ENCODE measurements around the gene AGPAT2. TPM values are rescaled to one million over a fixed set of nuclear protein-coding genes. Genes with fewer than 3 reads are reported as not detected.

The AGPAT2 gene
- total RNA-seq, 2 donors from 2014 or later = 154 TPM

DNA sequence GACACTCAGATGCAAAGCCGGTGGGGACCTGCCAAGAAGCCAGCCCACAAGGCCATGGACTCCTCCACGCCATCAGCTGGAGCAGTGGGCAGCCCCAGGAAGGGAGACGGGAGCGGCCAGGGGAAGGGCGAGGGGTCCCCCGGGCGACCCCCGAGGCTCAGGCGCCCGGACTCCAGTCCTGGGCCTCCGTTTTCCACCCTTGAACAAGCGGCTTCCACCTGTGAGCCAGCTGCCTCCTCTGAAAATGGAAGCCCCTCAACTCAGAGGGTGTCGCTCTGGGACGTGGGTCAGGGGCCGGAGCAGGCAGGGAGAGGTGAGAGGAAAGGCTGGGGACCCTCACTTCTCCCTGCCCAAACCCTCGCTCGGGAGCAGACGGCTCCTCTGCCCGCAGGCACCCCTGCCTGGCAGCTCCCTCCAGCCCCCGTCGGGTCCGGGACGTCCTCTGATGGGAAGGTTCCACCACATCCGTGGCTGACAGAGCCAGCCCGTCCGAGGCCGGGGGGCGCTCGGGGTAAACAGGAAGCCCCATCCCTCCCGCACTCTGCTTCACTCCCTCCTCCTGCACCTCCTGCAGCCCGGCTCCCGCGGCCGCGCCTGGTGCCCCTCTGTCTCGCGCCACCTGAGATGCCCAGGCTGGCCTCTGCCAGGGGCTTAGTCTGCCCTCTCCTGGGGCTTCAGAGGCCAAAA is 28.3 kb downstream of the AGPAT2 start:
- no peak for ATAC-seq
- no peak for DNase-seq
- intact Hi-C loops (cut with DNase I) = no loop called here

DNA sequence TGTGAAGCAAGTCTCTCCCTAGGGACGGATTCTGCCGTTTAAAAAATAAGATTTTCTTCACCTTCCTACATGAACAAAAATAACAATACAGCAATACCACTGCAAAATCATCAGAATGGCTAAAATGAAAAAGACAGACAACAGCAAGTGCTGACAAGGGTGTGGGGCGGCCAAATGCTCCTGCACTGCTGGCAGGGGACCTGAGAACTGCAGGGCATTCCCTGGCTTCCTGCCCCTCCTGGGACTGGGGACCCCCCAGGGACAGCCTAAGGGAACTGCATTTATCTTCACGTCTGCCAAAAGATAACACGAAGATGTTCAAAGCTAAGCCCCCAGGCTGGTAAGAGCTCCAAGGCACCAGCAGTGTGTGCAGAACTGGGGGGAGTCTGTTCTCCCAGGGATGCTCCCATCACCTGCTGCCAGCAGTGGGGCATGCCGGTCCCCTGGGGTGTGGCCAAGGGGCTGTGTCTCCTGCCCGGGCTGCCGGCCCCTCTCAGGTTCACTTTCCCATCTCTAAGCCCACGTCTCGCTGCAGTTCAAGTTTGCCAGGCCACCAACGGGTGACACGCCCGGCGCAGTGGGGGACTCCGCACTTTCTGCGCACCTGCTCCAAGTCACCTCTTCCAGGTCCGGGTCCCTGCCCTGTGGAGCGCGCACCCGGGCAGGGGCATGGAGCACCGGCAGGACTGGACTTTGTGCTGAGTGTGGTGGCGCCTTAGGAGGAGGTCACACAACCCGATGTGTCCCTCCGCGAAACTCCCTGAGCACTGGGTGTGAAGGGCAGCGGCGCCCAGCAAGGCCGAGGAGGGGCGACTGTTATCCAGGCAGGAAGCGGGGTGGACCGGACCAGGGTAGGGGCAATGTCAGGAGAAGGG is 29.0 kb downstream of the AGPAT2 start:
- DNase-seq = no peak
- no peak for ATAC-seq
- intact Hi-C loops (cut with DNase I) = no loop called here

DNA sequence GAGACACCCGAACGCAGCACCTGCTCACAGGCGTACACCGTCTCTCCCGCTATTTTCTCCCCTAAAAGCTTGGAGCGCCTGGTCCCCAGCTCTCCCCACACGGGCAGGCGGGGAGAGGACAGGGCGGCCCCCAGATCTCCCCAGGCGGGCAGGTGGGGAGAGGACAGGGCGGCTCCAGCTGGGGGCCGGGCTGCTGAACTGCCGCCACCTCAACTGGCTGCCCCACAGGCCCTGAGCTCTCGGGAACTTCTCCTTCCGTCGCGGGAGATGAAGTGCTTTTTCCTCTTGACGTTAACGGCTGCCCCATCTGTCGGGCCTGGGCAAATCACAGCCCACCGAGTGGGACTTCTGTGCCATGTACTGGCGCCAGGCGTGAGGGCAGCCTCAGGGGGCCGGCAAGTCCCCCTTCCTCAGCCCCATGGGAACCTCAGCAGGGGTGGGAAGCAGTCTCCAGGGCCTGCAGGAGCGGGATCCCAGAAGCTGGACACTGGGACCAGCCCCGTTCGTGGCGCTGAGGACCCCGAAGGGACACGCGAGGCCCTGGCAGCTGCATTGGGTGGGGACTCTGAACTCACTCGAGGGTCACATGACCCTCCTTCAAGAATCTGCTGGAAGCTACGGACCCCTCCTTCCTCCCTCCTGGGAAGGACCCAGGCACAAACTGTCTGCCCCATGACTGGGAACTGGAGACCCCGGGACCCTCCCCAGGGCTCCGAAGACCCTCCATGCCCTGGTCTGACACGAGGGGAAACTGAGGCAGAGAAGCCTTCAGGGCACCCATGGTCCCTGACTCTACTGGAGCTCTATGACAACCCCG is 30.3 kb downstream of the AGPAT2 start:
- DNase-seq (peak; percentile 48), ATAC-seq (peak; percentile 5 to 25)
- intact Hi-C loops (cut with DNase I) = no loop called here

DNA sequence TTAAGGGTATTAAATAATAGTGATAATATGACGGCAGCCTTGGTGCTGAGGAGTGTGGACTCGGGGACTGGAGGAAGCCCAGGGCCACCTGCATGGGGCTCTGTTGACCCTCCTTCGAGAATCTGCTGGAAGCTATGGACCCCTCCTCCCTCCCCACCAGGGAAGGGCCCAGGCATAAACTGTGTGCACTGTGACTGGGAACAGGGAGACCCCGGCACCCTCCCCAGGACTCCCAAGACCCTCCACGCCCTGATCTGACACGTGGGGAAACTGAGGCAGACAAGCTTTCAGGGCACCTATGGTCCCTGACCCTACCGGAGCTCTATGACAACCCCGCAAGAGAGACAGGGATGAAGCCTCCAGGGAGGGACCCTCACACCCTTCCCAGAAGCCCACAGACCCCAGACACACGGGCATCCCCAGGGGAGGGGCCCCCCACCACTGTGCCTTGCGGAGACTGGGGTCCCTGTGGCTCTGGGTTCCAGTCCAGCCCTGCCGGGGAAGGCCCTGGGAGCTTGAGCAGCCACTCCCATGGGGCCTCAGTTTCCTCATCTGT is 31.0 kb downstream of the AGPAT2 start:
- intact Hi-C loops (cut with DNase I) = no loop called here
- peak; percentile 24 for DNase-seq
- peak in 1 of 2 donors; percentile 0 for ATAC-seq

DNA sequence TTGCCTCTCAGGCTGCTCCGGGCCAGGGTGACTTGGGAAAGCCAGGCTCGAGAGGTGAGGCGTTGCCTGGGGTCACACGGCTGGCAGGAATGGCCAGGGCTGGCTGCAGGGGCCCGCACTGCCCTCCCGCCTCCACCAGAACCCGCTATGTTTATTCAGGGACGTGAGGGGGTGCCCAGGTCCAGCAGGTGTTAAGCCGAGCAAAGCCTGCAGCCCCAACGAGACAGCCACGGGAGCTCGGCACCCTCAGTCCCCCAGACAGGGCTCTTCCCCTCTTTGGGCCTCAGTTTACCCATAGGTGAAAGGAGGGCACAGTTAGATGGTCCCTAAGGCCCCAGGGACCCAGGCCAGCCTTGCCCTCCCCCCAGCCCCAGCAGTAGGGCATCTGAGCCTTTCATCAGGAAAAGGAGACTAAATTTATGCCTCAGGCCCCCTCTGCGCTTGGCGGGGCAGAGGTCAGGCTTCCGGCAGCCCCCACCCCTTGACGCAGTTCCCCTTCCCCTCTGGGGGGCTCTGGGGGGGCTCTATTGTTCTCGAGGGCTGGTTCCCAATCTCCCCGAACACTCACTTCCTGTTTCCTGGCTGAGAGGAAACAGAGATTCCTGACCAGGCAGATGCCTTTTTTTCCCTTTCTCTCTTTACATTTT is 31.6 kb downstream of the AGPAT2 start:
- DNase-seq = peak; percentile 78
- intact Hi-C loops (cut with DNase I) = no loop called here
- peak; percentile 53 to 65 for ATAC-seq

DNA sequence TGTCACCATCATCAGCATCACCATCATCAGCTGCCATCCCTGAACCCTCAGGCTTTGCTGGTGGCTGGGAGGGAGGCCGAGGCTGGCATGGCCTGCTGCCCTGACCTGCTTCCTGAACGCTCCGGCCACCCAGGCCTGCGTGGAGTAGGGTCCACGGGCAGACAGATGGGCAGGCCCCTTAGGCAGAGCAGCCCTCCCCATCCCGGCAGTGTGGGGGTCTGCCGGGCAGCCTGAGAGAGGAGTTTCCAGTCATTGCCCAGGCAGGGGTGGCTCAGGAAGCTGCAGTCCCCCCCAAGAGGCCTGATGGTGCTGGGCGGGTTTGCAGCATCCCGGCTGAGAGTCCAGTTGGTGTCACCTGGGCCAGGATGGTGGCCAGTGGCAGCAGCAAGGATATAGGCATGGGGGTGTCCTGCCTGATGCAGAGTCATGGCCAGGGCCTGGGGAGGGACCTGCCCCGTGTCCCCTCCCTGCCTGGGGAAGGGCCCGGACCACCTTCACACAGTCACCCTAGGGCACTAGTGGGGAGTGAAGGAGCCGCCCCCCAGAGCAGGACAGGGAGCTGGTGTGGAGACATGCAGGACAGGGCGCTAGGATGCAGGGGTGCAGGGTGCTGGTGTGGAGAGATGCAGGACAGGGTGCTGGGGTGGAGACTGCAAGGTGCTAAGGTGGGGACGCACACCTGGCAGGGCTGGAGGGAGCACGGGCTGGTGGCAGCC is 32.3 kb downstream of the AGPAT2 start:
- ATAC-seq (no peak), DNase-seq (peak; percentile 22)
- intact Hi-C loops (cut with DNase I) = no loop called here

DNA sequence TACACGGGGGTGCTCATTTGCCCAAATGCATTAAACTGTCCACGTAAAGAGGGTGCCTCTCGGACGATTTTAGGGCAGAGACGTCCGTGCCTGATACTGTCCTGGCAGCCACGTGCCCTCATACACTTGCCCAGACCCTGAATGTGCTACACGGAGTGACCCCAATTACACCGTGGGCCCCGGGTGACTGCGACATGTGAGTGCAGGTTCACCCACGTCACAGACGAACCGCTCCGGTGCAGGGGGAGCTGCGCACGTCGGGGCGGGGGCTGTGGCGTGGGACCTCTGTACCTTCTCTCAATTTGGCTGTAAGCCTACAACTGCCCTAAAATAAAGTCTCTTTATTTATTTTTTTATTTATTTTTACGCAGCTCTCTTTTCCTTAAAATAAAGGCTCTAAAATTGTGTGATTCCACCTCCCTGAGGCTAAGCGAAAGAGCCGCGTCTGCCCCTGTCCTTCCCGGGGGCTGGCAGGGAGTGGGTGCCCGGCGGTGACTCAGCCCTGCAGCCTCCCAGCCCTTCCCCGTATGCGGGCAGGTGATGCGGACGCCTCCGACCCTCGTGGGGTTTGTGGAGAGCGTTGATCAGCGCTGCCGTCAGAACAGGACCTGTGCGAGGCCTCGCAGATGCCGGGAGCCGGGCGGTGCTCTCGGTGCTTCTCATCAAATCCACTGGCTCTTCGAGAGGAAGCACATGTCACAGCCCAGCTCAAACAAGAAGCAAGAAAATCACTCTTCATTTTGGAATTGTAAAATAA is 33.8 kb downstream of the AGPAT2 start:
- no peak for DNase-seq
- intact Hi-C loops (cut with DNase I) = no loop called here
- ATAC-seq = no peak

DNA sequence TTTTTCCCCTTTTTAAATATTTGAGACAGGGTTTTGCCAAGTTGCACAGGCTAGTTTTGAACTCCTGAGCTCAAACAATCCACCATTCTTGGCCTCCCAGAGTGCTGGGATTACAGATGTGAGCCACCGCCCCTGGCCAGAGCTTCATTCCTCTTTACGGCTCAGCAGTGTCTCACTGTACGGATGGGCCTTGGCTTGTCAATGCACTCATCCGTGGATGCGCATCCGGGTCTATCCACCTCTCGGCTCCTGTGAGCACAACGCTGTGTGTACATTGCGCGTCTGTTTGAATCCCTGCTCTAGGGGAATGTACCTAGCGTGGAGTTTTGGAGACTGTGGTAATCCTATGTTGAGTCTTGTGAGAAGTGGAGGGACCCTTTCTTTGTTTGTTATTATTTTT is 35.4 kb downstream of the AGPAT2 start:
- intact Hi-C loops (cut with DNase I) = no loop called here
- ATAC-seq (no peak), DNase-seq (no peak)

DNA sequence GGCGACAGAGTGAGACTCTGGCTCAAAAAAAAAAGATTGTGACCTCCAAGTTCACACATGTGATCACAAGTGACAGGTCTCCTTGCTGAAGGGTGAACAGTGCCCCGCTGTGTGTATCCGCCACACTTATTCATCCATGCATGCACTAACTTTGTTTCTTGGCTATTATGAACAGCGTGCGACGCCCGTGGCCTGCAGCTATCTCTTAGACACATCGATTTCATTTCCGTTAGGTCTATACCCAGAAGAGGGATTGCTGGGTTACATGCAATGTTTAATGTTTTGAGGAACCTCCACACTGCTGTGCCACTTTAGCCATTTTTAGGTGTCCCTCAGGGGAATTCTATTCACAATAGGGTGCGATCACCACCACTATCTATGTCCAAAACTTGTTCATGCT is 36.6 kb downstream of the AGPAT2 start:
- no peak for ATAC-seq
- intact Hi-C loops (cut with DNase I) = no loop called here
- DNase-seq = no peak

DNA sequence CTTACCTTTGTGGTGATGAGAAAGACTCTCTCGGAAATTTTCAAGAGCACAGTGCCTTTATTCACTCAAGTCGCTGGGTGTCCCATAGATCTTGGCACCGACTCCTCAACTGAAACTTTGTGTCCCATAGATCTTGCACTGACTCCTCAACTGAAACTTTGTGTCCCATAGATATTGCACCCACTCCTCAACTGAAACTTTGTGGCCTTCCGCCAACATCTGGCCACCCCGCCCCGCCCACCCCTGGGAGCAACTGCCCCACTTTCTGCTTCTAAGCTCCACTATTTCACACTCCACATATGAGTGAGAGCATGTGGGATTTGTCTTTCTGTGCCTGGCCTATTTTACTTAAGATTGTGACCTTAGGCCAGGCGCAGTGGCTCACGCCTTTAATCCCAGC is 37.2 kb downstream of the AGPAT2 start:
- ATAC-seq (no peak), DNase-seq (no peak)
- intact Hi-C loops (cut with DNase I) = no loop called here

DNA sequence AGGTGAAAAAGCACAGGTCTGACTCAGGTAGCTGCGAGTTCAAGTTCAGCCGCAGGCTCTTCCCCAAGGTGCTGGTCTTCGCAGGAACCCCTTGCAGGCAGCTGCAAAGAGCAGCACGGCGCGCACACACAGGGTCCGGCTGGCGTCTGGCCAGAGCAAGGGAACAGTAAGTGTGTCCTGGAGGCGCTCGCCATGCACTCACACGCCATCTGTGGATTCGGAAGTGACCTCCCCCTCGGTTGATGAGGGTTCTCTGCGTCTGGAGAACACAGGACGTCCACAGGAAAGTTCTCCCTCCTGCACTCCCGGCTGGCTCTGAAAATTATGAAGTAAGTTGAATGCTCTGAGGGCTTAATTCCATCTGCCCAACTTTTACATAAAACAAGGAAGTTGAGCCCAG is 38.5 kb downstream of the AGPAT2 start:
- ATAC-seq (no peak), DNase-seq (peak; percentile 86)
- intact Hi-C loops (cut with DNase I) = loop anchor here (5.0 to 10.0 kb wide), 2 partner anchors 44 to 46 kb away; no protein-coding TSS in a partner anchor

DNA sequence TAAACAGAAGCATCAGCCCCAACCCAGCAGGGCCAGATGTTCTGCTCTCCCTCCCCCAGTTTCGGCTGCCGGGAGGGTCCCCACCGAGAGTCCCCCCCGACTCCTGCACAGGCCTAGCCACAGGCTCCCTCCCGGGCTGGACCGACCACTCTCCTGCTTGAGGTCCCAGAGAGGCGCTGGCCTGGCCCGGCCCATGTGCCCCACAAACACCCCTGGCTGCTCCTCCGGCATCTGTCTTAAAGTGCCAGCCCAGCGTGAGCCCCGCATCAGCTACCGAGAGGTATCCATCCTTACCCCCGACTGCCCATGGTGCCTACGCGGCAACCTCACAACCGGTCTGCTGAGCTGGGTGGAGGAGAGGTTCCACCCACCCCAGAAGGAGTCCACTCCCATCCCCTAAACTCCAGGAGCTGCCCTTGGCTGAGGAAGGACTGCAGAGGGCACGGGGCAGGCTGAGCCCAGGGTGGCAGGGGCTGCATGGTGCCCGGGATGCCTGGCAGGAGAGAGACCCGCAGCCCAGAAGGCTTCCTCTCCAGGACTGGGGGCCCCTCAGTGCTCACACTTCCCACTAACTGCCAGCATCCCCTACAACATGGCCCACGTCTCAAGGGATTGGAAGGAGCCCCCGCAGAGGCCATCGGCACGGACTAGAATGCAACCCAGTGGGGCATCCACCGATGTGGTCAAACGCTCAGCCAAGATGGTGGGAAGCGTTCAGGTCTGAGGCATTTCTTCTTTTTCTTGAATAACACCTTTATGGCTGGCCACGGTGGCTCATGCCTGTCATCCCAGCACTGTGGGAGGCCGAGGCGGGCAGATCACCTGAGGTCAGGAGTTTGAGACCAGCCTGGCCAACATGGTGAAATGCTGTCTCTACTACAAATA is 40.2 kb downstream of the AGPAT2 start:
- intact Hi-C loops (cut with DNase I) = loop anchor here (5.0 to 10.0 kb wide), 2 partner anchors 45 to 48 kb away; no protein-coding TSS in a partner anchor

DNA sequence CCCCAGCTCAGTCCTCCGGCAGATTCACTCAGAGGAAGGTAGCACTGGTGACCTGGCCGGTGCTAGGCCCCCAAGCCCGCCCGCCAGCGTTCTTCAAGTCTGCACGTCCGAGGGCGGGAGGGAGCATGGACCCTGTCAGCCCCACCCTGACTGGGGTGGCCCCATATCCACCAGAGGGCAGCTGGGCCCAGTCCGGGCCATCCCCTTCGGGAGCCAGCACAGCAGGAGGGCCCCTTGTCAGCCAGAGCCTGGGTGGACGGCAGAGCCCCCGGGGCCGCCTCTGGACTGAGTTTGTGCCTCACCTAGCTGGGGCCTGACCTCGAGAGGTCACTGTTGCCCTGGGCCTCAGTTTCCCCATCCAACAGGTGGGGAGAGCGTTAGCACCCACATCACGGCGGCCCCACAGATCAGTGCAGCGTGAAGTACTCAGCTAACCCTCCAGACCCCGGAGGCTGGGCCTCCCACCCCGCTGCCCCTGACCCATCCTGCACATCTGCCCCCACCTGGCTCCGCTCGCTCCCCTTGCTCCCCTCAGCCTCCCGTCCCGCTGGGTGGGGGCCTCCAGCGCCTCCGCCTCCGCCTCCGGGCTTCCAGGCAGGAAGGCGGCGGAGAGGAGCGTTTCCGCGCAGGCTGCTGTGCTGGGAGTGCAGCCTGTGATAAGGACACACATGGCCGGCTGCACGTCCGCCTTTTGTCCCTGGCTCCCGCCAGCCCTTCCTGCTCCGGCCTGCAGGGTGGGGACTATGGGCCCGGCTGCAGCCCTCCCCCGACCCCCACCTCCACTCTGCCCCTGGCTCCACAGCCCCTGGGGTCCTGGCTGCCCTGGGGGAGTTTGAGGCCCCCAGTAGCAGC is 41.1 kb downstream of the AGPAT2 start:
- DNase-seq = peak; percentile 91
- ATAC-seq = peak; percentile 55 to 58
- intact Hi-C loops (cut with DNase I) = loop anchor here (5.0 to 10.0 kb wide), 2 partner anchors 46 to 49 kb away; no protein-coding TSS in a partner anchor

More for the DNA sequence above, 40.2 kb downstream of the AGPAT2 start:
- ATAC-seq = no peak
- peak; percentile 46 for DNase-seq

DNA sequence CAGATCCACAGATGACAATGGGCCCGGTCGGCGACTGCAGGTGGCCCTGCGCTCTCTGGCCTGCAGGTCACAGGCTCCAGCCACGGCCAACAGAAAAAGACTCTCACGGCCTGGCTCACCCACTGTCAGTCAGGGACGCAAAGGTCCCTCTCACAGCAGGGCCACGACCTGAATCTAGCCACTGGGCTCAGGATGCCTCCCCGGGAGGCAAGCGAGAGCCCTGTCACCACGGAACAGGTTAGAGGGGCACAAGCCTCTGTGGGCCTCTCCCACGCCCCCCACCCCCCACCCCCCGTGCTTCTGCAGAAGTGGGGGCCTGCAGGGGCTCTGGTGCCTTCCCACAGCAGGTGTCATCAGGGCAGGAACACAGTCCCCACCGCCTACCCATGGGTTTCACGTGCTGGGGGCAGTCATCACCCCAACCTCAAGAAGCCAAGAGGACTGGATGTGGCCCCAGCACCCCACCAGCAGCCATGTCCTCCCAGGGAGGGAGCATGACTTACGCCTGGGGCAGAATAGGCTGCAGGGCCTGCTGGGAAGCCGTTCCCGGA is 41.8 kb downstream of the AGPAT2 start:
- intact Hi-C loops (cut with DNase I) = loop anchor here (5.0 to 10.0 kb wide), 2 partner anchors 47 to 49 kb away; no protein-coding TSS in a partner anchor
- DNase-seq = no peak
- peak in 1 of 2 donors; percentile 1 for ATAC-seq

Measured in left cardiac atrium (tissue), 4 donors.